Measurements from ENCODE around the gene LRRC17.

GRCh38 chr7:102975854-102976253 lies 63.1 kb downstream of the LRRC17 start:
- TF ChIP-seq CTCF (IDR thresholded peaks at IDR 0.05) (no peak), TCF7L2 (IDR thresholded peaks at IDR 0.05; ENCODE audit: low read depth, low read length) (no peak), POLR2AphosphoS5 (IDR thresholded peaks at IDR 0.05; ENCODE audit: low read depth, low read length) (no peak)

Data from Panc1 (cell line).